HG02981 (cell line): ENCODE measurements around the gene ZDHHC16.
A peak's percentile ranks its signal among the peaks of the same experiment; 100 is the strongest.
"Not testable (repeated sequence)": the region's sequence is repeated elsewhere in the genome, so short reads cannot be mapped to it uniquely, and the experiment has no call there.

ENCODE experiments used
- ATAC-seq: cut with Tn5 transposase; IDR thresholded peaks from one replicate; pipeline ENCODE4 v1.9.1; 2021; ENCODE audit warnings: mild to moderate bottlenecking, moderate library complexity; ENCODE audit not compliant: unreplicated experiment

Gene ZDHHC16

GRCh38 chr10:97445722-97446639, at the start of gene ZDHHC16, which contains the start of gene EXOSC1:
Gene ZDHHC16 (plus strand): TSS chr10:97446175. CDS start chr10:97451676, 5,501 bp downstream.
Gene EXOSC1 (minus strand): TSS chr10:97446006. CDS start chr10:97445985, 21 bp downstream.
- peak; percentile 97 for ATAC-seq

DNA sequence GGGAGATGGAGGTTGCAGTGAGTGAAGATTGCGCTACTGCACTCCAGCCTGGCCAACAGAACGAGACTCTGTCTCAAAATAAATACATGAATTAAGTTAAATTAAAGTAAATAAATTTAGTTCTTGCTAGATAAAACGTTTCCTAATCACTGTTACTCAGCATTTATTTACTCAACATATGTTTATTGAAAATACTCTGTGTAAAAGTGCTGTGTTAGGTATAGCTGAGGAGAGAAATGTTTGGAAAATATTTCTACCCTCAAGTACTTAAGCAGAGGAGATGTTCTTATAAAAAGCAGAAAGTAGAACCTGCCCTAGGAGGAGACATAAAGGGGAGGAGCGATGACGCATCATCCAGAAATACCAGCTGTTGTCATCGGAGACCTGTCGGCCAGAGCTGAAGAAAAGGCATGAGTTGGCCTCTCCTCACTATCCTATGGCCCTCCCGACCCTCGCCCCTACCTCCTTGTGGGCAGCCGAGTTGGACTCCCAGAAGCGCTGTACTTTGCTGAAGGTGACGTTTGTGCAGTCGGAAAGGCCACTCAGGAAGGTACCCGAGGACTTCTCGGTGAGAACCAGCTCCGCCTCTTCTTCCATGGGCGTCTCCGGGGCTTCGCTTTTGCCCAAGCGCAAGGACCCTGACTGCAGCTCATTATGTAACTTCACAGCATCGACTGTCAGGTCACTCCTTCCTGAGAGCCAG, 46.0 kb upstream of the ZDHHC16 start:
- no peak for ATAC-seq

DNA sequence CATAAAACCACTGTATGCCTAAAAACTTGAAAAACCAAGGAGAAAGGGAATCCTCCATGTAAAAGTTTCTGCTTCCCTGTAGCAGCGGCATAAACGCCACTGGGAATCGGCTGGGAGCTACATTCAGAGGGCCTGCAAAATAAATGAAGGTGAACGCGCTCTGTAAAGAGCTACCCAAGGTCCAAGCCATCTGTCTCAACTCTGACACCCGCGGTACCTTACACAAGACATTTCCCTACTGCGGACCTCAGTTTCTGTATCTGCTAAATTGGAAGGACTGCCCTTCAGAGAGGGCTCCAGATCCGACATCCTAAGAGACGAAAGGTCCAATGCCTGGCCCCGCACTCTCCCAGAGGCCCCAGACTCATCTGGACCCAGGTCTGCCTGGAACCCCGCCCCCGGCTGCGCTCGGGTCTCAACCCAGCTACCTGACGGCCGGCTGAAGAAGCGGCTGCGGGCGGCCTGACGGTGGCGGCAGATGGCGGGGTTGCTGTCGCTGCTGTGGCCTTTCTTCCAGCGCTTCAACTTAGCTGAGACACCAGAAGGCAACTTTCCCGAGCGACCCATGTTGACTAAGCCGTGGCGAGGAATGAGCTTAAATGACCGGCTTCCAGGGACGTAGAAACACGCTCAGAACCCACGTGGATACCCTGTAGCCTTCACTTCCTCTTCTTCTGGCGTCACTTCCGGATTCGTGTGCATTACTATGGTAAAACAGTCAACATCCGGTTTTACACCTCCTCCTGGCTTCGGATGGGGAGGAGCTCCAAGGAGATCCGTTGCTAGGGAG, 45.1 kb upstream of the ZDHHC16 start, which contains the start of gene RRP12:
RRP12 (minus strand) TSS at position 676 of the 790 bp plus-strand sequence; CDS start at position 567, 109 bp downstream.
- ATAC-seq = peak; percentile 97

- no peak for ATAC-seq
Measured at GRCh38 chr10:97401455-97401919, 44.5 kb upstream of the ZDHHC16 start.

DNA sequence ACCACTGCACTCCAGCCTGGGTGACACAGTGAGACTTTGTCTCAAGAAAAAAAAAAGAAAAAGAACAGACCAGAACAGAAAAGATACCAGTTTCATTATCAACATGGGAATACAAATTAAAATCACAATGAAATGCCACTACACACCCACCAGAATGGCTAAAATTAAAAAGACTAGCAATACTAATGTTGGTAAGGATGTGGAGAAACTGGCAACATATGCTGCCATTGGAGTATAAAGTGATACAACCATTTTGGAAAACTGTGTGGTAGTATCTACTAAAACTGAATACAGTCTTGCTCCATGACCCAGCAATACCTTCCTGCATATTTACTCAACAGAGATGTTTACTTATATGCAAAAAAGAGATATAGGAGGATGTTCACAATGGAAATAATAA, 41.9 kb upstream of the ZDHHC16 start:
- ATAC-seq = no peak

DNA sequence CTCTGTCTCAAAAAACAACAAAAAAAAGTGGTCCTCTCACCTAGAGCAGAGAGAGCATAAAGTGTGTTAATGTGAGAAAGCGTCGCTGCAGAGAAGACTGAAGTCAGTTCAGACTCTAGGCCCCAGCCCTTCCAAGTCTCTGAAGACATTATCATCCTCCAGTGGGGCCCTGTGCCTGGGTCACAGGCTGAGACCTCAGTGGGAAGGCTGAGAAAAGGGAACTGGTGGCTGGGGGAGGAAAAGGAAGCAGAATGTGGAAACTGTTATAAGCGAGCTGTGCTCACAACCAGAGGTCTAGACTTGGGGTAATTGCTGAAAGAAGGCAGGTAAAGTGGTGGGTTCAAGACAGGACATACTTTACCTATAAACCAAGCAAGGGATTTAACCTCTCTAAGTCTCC, 39.9 kb upstream of the ZDHHC16 start:
- no peak for ATAC-seq

GRCh38 chr10:97406483-97406882, 39.5 kb upstream of the ZDHHC16 start:
- ATAC-seq = not testable (repeated sequence)

- ATAC-seq = peak; percentile 82
Measured at GRCh38 chr10:97407211-97407951, 38.6 kb upstream of the ZDHHC16 start.

DNA sequence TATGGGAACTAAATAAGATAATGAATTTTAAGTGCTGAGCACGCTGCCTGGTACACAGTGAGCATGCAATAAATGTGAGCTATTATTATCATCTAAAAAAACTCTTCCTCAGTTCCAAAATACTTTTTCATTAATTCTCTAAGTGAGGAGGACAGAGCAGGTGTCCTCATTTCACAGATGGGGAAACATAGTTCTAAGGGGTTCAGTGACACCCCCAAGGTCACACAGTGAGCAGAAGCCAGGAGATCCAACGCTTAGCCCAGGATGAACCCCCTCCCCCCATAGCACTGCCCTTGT, 38.1 kb upstream of the ZDHHC16 start:
- ATAC-seq = no peak

DNA sequence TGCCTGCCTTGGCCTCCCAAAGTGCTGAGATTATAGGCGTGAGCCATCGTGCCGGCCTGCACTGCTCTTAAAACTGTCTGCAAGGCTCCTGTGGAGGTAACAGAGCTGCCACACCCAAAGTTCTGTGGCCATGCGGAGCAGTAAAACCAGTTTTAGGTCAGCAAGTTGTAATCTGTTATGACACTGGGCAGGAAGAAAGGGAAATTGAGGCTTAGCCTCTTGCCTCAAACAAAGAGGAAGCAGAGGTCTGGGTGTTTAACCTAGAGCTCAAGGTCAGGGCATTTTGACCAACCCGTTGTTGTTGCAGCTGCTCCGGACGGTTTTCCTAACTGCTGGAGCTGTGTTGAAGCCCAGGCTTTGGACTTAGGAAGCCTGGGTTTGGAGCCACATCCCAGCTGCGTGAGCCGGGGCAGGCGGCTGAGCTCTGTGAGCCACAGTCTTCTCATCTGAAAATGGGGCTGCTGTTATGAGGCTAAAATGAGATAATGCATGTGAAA, 37.4 kb upstream of the ZDHHC16 start:
- no peak for ATAC-seq

- ATAC-seq = no peak
Measured at GRCh38 chr10:97411406-97411805, 34.6 kb upstream of the ZDHHC16 start.

DNA sequence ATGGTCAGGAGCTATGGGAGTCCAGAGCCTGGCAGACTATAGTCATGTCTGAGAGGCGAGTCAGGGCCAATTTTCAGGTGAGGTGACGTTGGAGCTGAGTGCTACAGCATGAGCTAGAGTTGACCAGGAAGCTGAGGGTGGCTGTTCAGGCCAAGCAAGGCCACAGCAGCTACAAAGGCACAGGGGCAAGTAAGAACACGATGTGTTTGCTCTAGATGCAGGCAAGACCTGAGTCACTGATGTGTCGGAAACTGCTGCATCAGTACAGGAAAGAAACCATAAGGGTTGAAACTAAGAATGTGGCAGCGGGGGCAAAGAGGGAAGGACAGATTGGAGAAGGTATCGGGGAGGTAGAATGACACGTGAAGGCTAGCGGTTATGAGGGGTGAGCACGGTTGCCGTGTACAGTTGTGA, 33.1 kb upstream of the ZDHHC16 start:
- no peak for ATAC-seq

- no peak for ATAC-seq
Measured at GRCh38 chr10:97416565-97416964, 29.4 kb upstream of the ZDHHC16 start.

DNA sequence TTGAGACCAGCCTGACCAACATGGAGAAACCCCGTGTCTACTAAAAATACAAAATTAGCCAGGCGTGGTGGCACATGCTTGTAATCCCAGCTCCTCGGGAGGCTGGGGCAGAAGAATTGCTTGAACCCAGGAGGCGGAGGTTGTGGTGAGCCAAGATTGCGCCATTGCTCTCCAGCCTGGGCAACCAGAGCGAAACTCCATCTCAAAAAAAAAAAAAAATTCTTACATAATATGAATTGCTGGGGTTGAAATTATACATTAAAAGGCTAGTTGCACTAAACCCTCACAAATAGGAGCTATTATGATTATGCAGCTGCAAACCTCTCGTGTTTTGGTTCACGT, 22.2 kb upstream of the ZDHHC16 start:
- not testable (repeated sequence) for ATAC-seq

DNA sequence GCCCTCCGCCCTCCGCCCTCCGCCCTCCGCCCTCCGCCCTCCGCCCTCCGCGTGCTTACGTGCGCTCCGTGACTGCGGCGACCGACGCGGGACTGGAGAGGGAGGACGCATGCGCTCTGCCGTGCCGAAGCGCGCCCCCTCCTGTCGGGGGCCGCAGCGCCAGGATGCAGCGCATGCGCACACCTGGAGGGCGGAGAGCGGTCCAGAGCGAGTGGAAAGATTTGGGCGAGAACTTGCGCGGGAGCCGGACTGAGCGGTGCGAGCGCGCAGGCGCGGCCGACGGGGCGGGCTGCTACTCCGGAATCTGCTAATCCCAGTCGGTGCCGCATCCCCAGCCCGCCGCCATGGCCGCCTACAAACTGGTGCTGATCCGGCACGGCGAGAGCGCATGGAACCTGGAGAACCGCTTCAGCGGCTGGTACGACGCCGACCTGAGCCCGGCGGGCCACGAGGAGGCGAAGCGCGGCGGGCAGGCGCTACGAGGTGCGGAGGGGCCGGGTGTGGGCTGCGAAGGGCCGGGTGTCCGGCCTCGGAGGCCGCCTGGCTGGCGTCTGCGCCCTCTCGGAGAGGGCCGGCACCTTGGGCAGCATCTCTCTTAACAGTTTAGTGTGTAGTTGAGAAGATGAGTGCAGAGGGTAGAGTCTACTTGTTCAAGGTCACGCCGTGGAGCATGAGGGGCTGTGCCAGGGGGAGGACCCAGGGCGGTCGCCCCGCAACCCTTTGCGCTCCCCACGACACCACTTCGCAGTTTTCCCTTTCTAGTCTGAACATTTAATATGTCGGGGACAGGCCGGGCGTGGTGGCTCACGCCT, 19.8 kb upstream of the ZDHHC16 start, which contains the start of gene PGAM1:
PGAM1 (plus strand) TSS at position 228 of the 812 bp plus-strand sequence; CDS start at position 345, 117 bp downstream.
- ATAC-seq = peak; percentile 77

DNA sequence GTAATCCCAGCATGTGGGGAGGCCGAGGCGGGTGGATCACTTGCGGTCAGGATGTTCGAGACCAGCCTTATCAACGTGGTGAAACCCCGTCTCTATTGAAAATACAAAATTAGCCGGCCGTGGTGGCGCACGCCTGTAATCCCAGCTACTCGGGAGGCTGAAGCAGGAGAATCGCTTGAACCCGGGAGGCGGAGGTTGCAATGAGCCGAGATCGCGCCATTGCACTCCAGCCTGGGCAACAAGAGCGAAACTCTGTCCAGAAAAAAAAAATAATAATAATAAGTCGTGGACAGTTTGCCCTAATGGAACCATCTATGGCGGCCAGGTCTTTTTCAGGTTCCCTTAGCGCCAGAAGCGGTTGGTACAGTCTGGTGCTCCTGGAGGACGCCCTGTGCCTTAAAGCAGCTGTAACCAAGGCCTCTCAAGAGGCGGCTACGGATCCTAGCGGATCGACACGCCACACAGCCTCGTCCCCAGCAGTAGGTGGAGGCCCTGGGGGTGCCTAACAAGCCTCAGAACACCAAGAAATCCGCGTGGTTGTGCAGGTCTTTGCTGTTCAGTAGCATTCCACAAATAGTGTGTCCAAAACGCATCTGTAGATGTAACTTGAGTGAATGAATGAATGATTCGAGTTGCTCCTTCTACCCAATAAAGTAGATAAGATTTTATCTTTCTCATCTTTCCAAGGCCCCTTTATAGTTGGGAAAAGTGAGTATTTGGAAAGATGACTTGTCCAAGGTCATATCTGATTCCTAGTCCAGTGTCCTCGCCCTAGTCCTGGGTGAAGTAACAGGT, 19.0 kb upstream of the ZDHHC16 start:
- ATAC-seq = no peak

DNA sequence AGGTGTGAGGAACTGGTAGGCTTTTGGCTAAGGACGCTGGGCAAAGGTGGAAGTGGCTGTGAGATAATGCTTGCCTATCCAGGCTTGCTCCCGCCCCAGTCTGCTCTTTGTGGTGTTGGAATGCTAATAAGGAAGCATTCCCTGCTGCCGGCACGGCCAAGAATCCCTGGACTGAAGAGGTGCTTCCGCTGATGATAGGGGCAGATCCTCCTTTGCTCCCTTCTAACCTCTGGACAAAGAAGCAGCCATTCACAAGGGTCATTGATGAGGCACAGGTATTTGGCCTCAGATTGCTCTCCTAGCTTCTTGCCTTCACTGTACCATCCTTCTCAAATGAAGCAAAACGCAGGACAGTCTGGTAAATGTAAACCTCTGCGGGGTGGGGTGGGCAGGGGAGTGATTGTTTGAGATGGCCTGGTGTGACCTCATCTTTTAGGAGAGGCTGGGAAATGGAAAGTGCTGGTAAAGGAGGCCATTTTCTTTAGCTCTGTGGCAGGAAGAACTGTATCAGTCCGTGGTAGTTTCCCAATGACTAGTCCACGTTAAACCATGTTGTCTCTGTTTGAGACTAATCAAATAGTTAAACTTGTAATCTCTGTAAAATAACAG, 18.3 kb upstream of the ZDHHC16 start:
- ATAC-seq = no peak

GRCh38 chr10:97428572-97428981, 17.4 kb upstream of the ZDHHC16 start:
- no peak for ATAC-seq
